CD4-positive, CD25-positive, alpha-beta regulatory T cell (primary cell): Measurements from ENCODE around the gene AP3B1. TPM values are rescaled to one million over a fixed set of nuclear protein-coding genes. Genes with fewer than 3 reads are reported as not detected.

ENCODE experiments used
- ATAC-seq, 2 donors: fragments of 150-1000 bp; cut with Tn5 transposase; one replicate each; pipeline ENCODE4 v1.10.0; 2021; ENCODE audit warnings: low read depth in 2 of 2, moderate number of reproducible peaks in 2 of 2, moderate library complexity in 1 of 2
- DNase-seq, 3 donors: peaks; one replicate each; pipeline versions ENCODE4 v3.0.0 to v3.0.0-alpha.2; 2012 to 2022; ENCODE audit warnings: mixed read lengths in 1 of 3
- H3K27ac ChIP-seq: one replicate; pipeline ENCODE4 v1.7.0; 2013; ENCODE audit warnings: mild to moderate bottlenecking, low read length; ENCODE audit not compliant: insufficient read depth, poor library complexity, severe bottlenecking
- H3K27me3 ChIP-seq: one replicate; pipeline ENCODE4 v1.7.0; 2013; ENCODE audit warnings: low read length; ENCODE audit not compliant: control insufficient read depth, insufficient read depth
- H3K36me3 ChIP-seq: one replicate; pipeline ENCODE4 v1.7.0; 2013; ENCODE audit warnings: mild to moderate bottlenecking, low read length, moderate library complexity; ENCODE audit not compliant: control insufficient read depth, insufficient read depth
- H3K4me1 ChIP-seq: 2 replicates; pipeline ENCODE4 v1.7.0; 2013; ENCODE audit warnings: mild to moderate bottlenecking, low read length; ENCODE audit not compliant: insufficient read depth, control insufficient read depth, poor library complexity, severe bottlenecking
- H3K4me3 ChIP-seq: one replicate; pipeline ENCODE4 v1.7.0; 2013; ENCODE audit warnings: low read depth, mild to moderate bottlenecking, low read length, moderate library complexity
- H3K9me3 ChIP-seq, 2 experiments: 1 replicate in 1 of 2; 2 replicates in 1 of 2; pipeline ENCODE4 v1.7.0; 2013; ENCODE audit warnings: low read length in 2 of 2, mild to moderate bottlenecking in 1 of 2, moderate library complexity in 1 of 2; ENCODE audit not compliant: control insufficient read depth in 2 of 2
- H3K27ac Mint-ChIP-seq, 3 donors: one replicate each; pipeline ENCODE4 v1.8.0; 2020 to 2022; ENCODE audit warnings: mild to moderate bottlenecking in 3 of 3, mixed read lengths in 3 of 3, moderate library complexity in 2 of 3
- H3K27me3 Mint-ChIP-seq: one replicate; pipeline ENCODE4 v1.8.0; 2022; ENCODE audit warnings: mild to moderate bottlenecking, mixed read lengths
- H3K36me3 Mint-ChIP-seq: one replicate; pipeline ENCODE4 v1.8.0; 2020; ENCODE audit warnings: mixed read lengths
- H3K4me1 Mint-ChIP-seq, 4 donors: one replicate each; pipeline ENCODE4 v1.8.0; 2020 to 2022; ENCODE audit warnings: mixed read lengths in 4 of 4, mild to moderate bottlenecking in 1 of 4
- H3K4me3 Mint-ChIP-seq, 4 donors: one replicate each; pipeline ENCODE4 v1.8.0; 2020 to 2022; ENCODE audit warnings: mild to moderate bottlenecking in 4 of 4, mixed read lengths in 4 of 4, moderate library complexity in 3 of 4
- H3K9me3 Mint-ChIP-seq, 7 donors: one replicate each; pipeline ENCODE4 v1.8.0; 2020 to 2022; ENCODE audit warnings: mixed read lengths in 7 of 7, mild to moderate bottlenecking in 3 of 7, moderate library complexity in 2 of 7
- polyA plus RNA-seq, 4 donors: library from polyadenylated mRNA; unstranded; fragments of 300-500 nt; fragmentation: Illumina TruSeq; gene quantifications; one replicate each; pipeline ENCODE4 v1.2.3, GENCODE V29; 2021
- total RNA-seq: library from RNA; stranded (reverse); gene quantifications from one replicate; pipeline ENCODE4 v1.2.3, GENCODE V29; 2022

Gene AP3B1
- total and polyA plus RNA-seq, 5 donors from 2014 or later: 27.9 to 44.5 (median 32.1) TPM

GRCh38 chr5:78328585-78329173 is 34.2 kb upstream of the AP3B1 start:
- no peaks in the 10 kb centered on the region for H3K36me3 ChIP-seq
- H3K27me3 ChIP-seq: peaks cover 6% of the 10 kb centered on the region
- no peaks in the 10 kb centered on the region for H3K9me3 ChIP-seq
- ATAC-seq (no peak), DNase-seq (no peak)
- Mint-ChIP-seq H3K9me3 (peaks cover 0 to 2% (median 0%) of the 10 kb centered on the region in 7 donors), H3K4me1 (no peaks in the 10 kb centered on the region), H3K27ac (no peak overlapping the region), H3K27me3 (peaks cover 28% of the 10 kb centered on the region), H3K4me3 (no peak overlapping the region), H3K36me3 (no peaks in the 10 kb centered on the region)
- no peaks in the 10 kb centered on the region for H3K4me1 ChIP-seq
- no peak overlapping the region for H3K27ac ChIP-seq
- H3K4me3 ChIP-seq: no peak overlapping the region

DNA sequence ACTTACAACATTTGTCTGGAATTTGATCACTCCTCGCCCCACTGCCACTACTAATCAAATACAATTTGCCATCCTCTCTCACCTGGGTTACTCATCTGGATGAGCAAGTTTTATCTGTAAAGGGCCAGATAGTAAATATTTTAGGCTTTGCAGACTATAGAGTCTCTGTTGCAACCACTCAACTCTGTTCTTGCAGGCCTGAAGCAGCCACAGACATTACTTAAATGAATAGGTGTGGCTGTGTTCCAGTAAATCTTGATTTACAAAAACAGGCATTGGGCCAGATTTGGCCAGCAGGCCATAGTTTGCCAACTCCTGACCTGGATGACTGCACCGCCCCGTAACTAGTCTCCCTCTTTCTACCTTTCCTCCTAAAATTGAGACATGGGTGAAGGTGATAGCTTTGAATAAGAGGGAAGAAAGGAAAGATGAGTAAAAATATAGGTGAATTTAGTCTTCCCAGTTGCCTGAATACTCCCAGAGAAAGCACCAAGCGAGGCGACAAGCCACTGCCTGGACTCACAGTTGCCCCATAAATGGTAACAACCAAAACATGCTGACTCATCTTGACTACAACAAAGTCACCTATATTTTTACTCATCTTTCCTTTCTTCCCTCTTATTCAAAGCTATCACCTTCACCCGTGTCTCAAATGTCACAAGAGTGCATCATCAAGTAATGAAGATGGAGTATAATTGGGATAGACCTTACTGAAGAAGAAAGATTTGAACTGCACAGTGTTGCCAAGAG is 33.4 kb upstream of the AP3B1 start:
- no peak for ATAC-seq
- peak overlapping the region in 1 of 3 donors; percentile 64 for H3K27ac Mint-ChIP-seq

DNA sequence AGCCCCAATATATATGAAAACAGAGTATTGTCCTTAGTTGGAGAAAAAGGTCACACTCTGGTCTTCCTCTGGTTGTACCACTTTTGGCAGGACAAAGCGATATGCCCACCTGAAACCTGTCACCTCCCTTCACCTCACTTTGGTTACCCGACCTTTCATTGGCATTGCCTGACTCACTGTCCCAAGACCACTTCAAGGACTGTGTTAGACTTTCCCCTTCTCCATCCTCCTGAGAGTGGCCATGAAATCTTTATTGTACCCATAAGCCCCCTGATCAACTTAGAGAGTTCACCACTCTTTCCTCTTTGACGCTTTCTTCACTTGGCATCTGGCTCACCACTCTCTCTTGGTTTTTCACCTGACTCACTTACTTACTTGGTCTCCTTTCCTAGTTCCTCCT is 32.4 kb upstream of the AP3B1 start:
- H3K4me1 ChIP-seq: no peaks in the 10 kb centered on the region
- no peaks in the 10 kb centered on the region for H3K36me3 ChIP-seq
- H3K27me3 Mint-ChIP-seq: peaks cover 26% of the 10 kb centered on the region
- no peaks in the 10 kb centered on the region for H3K9me3 ChIP-seq
- H3K36me3 Mint-ChIP-seq: no peaks in the 10 kb centered on the region
- H3K4me3 Mint-ChIP-seq: no peak overlapping the region
- no peak for ATAC-seq
- DNase-seq: no peak
- H3K27ac ChIP-seq: no peak overlapping the region
- H3K27ac Mint-ChIP-seq: no peak overlapping the region
- H3K27me3 ChIP-seq: peaks cover 6% of the 10 kb centered on the region
- no peak overlapping the region for H3K4me3 ChIP-seq
- no peaks in the 10 kb centered on the region for H3K4me1 Mint-ChIP-seq
- H3K9me3 Mint-ChIP-seq: no peaks in the 10 kb centered on the region

More for the DNA sequence above, 33.4 kb upstream of the AP3B1 start:
- Histone ChIP-seq H3K9me3 (no peaks in the 10 kb centered on the region), H3K36me3 (no peaks in the 10 kb centered on the region), H3K27ac (no peak overlapping the region), H3K27me3 (peaks cover 6% of the 10 kb centered on the region), H3K4me1 (no peaks in the 10 kb centered on the region), H3K4me3 (no peak overlapping the region)
- Mint-ChIP-seq H3K4me1 (no peaks in the 10 kb centered on the region), H3K9me3 (peaks cover 0 to 2% (median 0%) of the 10 kb centered on the region in 7 donors), H3K36me3 (no peaks in the 10 kb centered on the region), H3K4me3 (no peak overlapping the region), H3K27me3 (peaks cover 28% of the 10 kb centered on the region)
- no peak for DNase-seq

DNA sequence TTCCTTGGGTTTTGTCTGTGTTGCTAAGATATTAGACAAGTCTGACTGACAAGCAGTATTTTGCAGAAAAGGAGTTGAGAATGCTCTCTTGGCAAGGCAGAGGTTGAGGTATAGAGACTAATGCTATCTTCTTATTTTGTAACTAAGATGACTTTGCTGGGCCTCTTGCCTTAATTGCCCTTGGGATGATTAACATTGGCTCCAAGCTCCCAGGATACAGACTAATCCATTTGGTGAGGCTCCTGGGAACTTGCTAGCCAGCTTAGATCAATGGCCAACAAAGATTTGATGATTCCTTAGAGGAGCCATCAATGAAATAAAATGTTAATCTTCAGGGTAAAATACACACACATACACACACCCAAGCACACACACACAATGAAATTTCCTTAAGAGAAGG is 28.7 kb upstream of the AP3B1 start:
- no peaks in the 10 kb centered on the region for H3K4me1 ChIP-seq
- H3K36me3 Mint-ChIP-seq: no peaks in the 10 kb centered on the region

DNA sequence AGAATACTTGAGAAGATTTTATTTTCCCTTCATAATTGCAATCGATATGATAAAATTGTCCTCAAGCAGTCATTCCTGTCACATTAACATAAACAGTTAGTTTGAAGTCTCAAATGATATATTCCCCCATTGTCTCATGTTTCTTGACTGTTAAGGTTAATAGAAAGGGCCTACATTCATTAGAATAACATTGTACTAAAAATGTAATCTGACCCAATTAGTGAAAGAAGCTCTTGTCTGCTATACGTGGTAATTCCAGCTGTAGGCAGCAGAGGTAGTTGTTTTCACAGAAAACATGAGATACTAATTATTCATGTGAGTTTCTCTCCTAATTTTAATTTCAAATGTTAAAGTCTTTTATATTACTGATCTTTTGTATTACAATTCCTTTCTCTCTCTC is 25.9 kb upstream of the AP3B1 start:
- no peaks in the 10 kb centered on the region for H3K36me3 Mint-ChIP-seq
- peak; percentile 1 to 34 (median 17) for DNase-seq

More for the DNA sequence above, 28.7 kb upstream of the AP3B1 start:
- no peak for ATAC-seq
- no peak overlapping the region for H3K27ac ChIP-seq
- H3K9me3 Mint-ChIP-seq: no peaks in the 10 kb centered on the region
- H3K9me3 ChIP-seq: no peaks in the 10 kb centered on the region
- H3K27ac Mint-ChIP-seq: no peak overlapping the region
- no peak for DNase-seq
- no peak overlapping the region for H3K4me3 Mint-ChIP-seq
- H3K27me3 ChIP-seq: peaks cover 10% of the 10 kb centered on the region
- H3K4me1 Mint-ChIP-seq: no peaks in the 10 kb centered on the region
- H3K36me3 ChIP-seq: no peaks in the 10 kb centered on the region
- peaks cover 25% of the 10 kb centered on the region for H3K27me3 Mint-ChIP-seq
- H3K4me3 ChIP-seq: no peak overlapping the region

DNA sequence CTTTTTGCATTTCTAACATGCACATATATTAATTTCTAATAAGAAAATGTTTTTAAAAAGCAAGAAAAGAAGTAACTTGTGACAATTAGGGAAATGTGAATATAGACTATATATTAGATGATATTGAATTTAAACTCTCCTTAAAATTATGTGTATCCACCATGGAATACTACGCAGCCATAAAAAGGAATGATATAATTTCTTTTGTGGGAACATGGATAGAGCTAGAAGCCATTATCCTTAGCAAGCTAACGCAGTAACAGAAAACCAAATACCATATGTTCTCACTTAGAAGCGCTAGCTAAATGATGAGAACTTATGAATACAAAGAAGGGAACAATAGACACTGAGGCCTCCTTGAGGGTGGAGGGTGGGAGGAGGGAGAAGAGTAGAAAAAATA is 23.8 kb upstream of the AP3B1 start:
- no peak overlapping the region for H3K27ac ChIP-seq
- no peak for ATAC-seq
- H3K36me3 Mint-ChIP-seq: no peaks in the 10 kb centered on the region

More for the DNA sequence above, 25.9 kb upstream of the AP3B1 start:
- H3K4me3 Mint-ChIP-seq: no peak overlapping the region
- Histone ChIP-seq H3K4me1 (no peaks in the 10 kb centered on the region), H3K27me3 (peaks cover 8% of the 10 kb centered on the region), H3K4me3 (no peak overlapping the region), H3K36me3 (no peaks in the 10 kb centered on the region), H3K9me3 (no peaks in the 10 kb centered on the region), H3K27ac (no peak overlapping the region)
- ATAC-seq: no peak
- no peaks in the 10 kb centered on the region for H3K9me3 Mint-ChIP-seq
- peaks cover 26% of the 10 kb centered on the region for H3K27me3 Mint-ChIP-seq
- H3K4me1 Mint-ChIP-seq: no peaks in the 10 kb centered on the region
- no peak overlapping the region for H3K27ac Mint-ChIP-seq

DNA sequence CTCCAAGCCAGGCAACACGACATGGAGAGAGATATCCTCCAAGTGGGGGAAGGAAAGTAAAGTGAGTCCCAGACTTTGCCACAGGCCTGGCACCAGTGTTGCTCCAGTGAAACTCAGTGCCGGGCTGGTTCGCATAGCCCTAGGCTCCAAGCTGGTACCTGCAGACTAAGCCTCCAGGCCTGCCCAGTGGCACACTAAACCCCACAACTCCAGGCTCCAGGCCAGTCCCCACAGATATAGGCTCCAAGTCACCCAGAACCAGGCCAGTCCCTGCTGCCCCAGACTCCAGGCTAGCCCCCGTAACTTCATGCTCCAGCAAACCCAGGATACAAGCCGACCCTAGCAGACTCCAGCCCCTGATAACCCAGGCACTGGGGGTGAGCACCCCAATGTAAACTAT is 23.0 kb upstream of the AP3B1 start:
- no peaks in the 10 kb centered on the region for H3K4me1 Mint-ChIP-seq
- H3K9me3 Mint-ChIP-seq: no peaks in the 10 kb centered on the region
- Histone ChIP-seq H3K36me3 (no peaks in the 10 kb centered on the region), H3K27ac (no peak overlapping the region), H3K27me3 (peaks cover 10% of the 10 kb centered on the region), H3K9me3 (no peaks in the 10 kb centered on the region), H3K4me3 (no peak overlapping the region), H3K4me1 (no peaks in the 10 kb centered on the region)
- peaks cover 28% of the 10 kb centered on the region for H3K27me3 Mint-ChIP-seq
- DNase-seq (no peak), ATAC-seq (no peak)
- no peak overlapping the region for H3K4me3 Mint-ChIP-seq
- no peak overlapping the region for H3K27ac Mint-ChIP-seq
- no peaks in the 10 kb centered on the region for H3K36me3 Mint-ChIP-seq

More for the DNA sequence above, 23.8 kb upstream of the AP3B1 start:
- H3K27ac Mint-ChIP-seq: no peak overlapping the region
- no peak for DNase-seq
- no peaks in the 10 kb centered on the region for H3K4me1 Mint-ChIP-seq
- Histone ChIP-seq H3K36me3 (no peaks in the 10 kb centered on the region), H3K4me1 (no peaks in the 10 kb centered on the region), H3K9me3 (no peaks in the 10 kb centered on the region), H3K4me3 (no peak overlapping the region), H3K27me3 (peaks cover 7% of the 10 kb centered on the region)
- H3K4me3 Mint-ChIP-seq: no peak overlapping the region
- no peaks in the 10 kb centered on the region for H3K9me3 Mint-ChIP-seq
- H3K27me3 Mint-ChIP-seq: peaks cover 22% of the 10 kb centered on the region

DNA sequence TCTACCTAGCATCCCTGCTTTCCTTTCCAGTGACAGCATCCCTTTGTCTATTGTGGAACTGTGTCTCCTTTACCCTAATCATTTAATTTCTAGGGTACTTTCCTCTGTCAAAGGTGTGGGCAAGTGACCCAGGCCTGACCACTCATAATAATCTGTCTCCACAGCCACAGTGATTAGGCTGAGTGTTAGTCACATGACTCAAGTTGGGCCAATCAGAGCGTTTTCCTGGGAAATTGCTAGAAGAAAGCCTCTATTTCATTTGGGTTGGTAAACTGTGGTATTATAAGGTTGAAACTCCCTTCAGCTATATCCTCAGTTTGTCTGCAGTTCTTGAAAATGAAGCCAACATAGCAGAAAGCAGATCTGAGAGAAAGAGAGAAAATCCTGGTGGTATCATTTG is 14.2 kb upstream of the AP3B1 start:
- H3K27me3 ChIP-seq: peaks cover 24% of the 10 kb centered on the region
- H3K4me1 ChIP-seq: no peaks in the 10 kb centered on the region
- DNase-seq (no peak), ATAC-seq (no peak)
- no peak overlapping the region for H3K27ac Mint-ChIP-seq
- no peak overlapping the region for H3K4me3 ChIP-seq
- H3K36me3 ChIP-seq: no peaks in the 10 kb centered on the region
- no peaks in the 10 kb centered on the region for H3K9me3 ChIP-seq
- H3K27ac ChIP-seq: no peak overlapping the region
- H3K9me3 Mint-ChIP-seq: no peaks in the 10 kb centered on the region
- H3K4me3 Mint-ChIP-seq: no peak overlapping the region
- no peaks in the 10 kb centered on the region for H3K36me3 Mint-ChIP-seq
- no peaks in the 10 kb centered on the region for H3K4me1 Mint-ChIP-seq
- peaks cover 62% of the 10 kb centered on the region for H3K27me3 Mint-ChIP-seq
